ENCODE results near the gene ABHD16A. TPM values are rescaled to one million over a fixed set of nuclear protein-coding genes. Genes with fewer than 3 reads are reported as not detected.

ABHD16A gene
- total RNA-seq, 1 experiment from 2014 or later = 47.2 TPM

- DNase-seq (ENCODE audit: low read depth, low spot score) (no peak), ATAC-seq (0 out of 2 replicates have a peak, but pooled peaks have one; percentile 38)
- ChIA-PET CTCF (interaction anchor here (0.6 kb wide), 1 partner anchor 209 kb away, joined by 3 read pairs; no protein-coding TSS in a partner anchor), POLR2A (no interaction called here)
- Histone ChIP-seq H3K4me1 (ENCODE audit: control insufficient read depth, insufficient read depth, low read length) (no peaks in the 10 kb centered on the region), H3K36me3 (ENCODE audit: control insufficient read depth, insufficient read depth, low read length) (peaks cover 30% of the 10 kb centered on the region), H3K27ac (ENCODE audit: low read length) (no peak overlapping the region), H3K27me3 (ENCODE audit: control insufficient read depth, insufficient read depth, low read length) (no peaks in the 10 kb centered on the region), H3K4me3 (ENCODE audit: low read depth in 2 of 2, low read length in 2 of 2) (no peak overlapping the region), H3K9me3 (ENCODE audit: control insufficient read depth, insufficient read depth, low read depth, low read length) (no peaks in the 10 kb centered on the region)
- TF ChIP-seq SIN3A (IDR thresholded peaks at IDR 0.05; ENCODE audit: borderline replicate concordance, insufficient read depth, low read depth, low read length) (no peak), TCF7L2 (IDR thresholded peaks at IDR 0.05; ENCODE audit: low read depth, low read length) (no peak), REST (IDR thresholded peaks at IDR 0.05; ENCODE audit: insufficient read depth in 1 of 2, low read depth in 2 of 2, low read length in 1 of 2) (no peak), POLR2AphosphoS5 (IDR thresholded peaks at IDR 0.05; ENCODE audit: low read depth, low read length) (no peak)
- TF ChIP-seq, protein P1, sequence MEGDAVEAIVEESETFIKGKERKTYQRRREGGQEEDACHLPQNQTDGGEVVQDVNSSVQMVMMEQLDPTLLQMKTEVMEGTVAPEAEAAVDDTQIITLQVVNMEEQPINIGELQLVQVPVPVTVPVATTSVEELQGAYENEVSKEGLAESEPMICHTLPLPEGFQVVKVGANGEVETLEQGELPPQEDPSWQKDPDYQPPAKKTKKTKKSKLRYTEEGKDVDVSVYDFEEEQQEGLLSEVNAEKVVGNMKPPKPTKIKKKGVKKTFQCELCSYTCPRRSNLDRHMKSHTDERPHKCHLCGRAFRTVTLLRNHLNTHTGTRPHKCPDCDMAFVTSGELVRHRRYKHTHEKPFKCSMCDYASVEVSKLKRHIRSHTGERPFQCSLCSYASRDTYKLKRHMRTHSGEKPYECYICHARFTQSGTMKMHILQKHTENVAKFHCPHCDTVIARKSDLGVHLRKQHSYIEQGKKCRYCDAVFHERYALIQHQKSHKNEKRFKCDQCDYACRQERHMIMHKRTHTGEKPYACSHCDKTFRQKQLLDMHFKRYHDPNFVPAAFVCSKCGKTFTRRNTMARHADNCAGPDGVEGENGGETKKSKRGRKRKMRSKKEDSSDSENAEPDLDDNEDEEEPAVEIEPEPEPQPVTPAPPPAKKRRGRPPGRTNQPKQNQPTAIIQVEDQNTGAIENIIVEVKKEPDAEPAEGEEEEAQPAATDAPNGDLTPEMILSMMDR (IDR thresholded peaks at IDR 0.05) = no peak
- no TSS peak for BruUV-seq (replicated peaks)
- intact Hi-C loops (cut with micrococcal nuclease; ENCODE audit: unreplicated experiment) = no loop called here
- in situ Hi-C loops (cut with HindIII; ENCODE audit: low pct_unique_long_range_greater_than_20kb, low sequenced_read_pairs) = no loop called here
These were observed 59.2 kb downstream of the ABHD16A start for GRCh38 chr6:31643818-31644454.

DNA sequence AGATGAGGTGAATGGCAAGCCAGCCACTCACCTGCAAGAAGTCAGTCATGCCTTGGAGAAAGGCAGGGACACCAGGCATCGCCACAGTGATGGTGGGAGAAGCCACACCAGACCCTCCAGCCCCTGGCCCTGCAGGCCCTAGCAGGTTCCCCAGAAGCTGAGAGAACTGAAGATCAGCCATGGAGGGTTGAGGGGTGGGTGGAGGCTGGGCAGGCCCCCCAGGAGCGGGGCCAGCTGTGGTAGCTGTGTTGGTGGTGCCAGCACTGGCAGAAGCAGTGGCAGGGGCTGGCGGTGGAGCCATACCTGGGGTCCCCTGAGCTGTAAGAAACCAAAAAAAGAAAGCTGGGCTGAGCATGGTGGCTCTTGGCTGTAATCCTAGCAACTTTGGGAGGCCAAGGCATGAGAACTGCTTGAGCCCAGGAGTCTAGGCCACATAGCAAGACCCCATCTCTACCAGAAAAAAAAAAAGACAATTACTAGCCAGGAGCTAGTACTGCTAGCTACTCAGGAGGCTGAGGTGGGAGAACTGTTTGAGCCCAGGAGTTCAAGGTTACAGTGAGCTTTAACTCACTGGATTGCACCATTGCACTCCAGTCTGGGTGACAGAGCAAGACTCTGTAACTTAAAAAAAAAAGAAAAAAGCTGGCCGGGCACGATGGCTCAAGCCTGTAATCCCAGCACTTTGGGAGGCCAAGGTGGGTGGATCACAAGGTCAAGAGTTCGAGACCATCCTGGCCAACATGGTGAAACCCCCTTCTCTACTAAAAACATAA, 60.1 kb downstream of the ABHD16A start:
- intact Hi-C loops (cut with micrococcal nuclease; ENCODE audit: unreplicated experiment) (no loop called here), in situ Hi-C loops (cut with HindIII; ENCODE audit: low pct_unique_long_range_greater_than_20kb, low sequenced_read_pairs) (no loop called here)
- Histone ChIP-seq H3K4me1 (ENCODE audit: control insufficient read depth, insufficient read depth, low read length) (no peaks in the 10 kb centered on the region), H3K36me3 (ENCODE audit: control insufficient read depth, insufficient read depth, low read length) (peaks cover 20% of the 10 kb centered on the region), H3K9me3 (ENCODE audit: control insufficient read depth, insufficient read depth, low read depth, low read length) (no peaks in the 10 kb centered on the region), H3K4me3 (ENCODE audit: low read depth in 2 of 2, low read length in 2 of 2) (no peak overlapping the region), H3K27ac (ENCODE audit: low read length) (no peak overlapping the region), H3K27me3 (ENCODE audit: control insufficient read depth, insufficient read depth, low read length) (no peaks in the 10 kb centered on the region)
- ChIA-PET POLR2A (no interaction called here), CTCF (no interaction called here)
- BruUV-seq (replicated peaks) = no TSS peak
- TF ChIP-seq, protein P1 (IDR thresholded peaks at IDR 0.05) = no peak
- DNase-seq (ENCODE audit: low read depth, low spot score) (no peak), ATAC-seq (no peak)

Data from Panc1 (cell line).